HCT116 (cell line): Measurements from ENCODE around the gene MTA1. TPM values are rescaled to one million over a fixed set of nuclear protein-coding genes. Genes with fewer than 3 reads are reported as not detected.

ENCODE experiments used
- ATAC-seq: fragments of 200-7000 bp; cut with Tn5 transposase; 2 replicates; pipeline ENCODE4 v1.9.1; 2020; ENCODE audit warnings: mild to moderate bottlenecking, moderate library complexity
- BruUV-seq: library from RNA; stranded (reverse); fragments of 400-500 nt; replicated peaks from 2 replicates; lab custom pipeline; 2021; lab: Mats Ljungman, UMichigan
- CTCF ChIA-PET: fragments of 300-600 bp; sonication (Branson Sonifier 250); formaldehyde crosslinking; loops from one replicate; lab custom pipeline; 2021; ENCODE audit warnings: antibody characterized with exemption; lab: Charles Lee
- POLR2A ChIA-PET: fragments of 300-600, 350-600 bp; sonication (Branson Sonifier 250); formaldehyde crosslinking; loops from one replicate; lab custom pipeline; 2021; ENCODE audit warnings: antibody characterized with exemption; lab: Charles Lee
- RAD21 ChIA-PET, 2 experiments: fragments of 300-600 bp; sonication (Branson Sonifier 250); formaldehyde crosslinking; loops; one replicate each; lab custom pipeline; 2023; ENCODE audit warnings: low total read pairs in 2 of 2; ENCODE audit not compliant: uncharacterized antibody in 2 of 2, unreplicated experiment in 2 of 2, low non-redundant PET in 1 of 2; lab: Charles Lee
- DNase-seq: peaks from one replicate; pipeline ENCODE4 v3.0.0-alpha.2; 2010; ENCODE audit warnings: low read depth, low spot score
- H2AFZ ChIP-seq: fragments of 200-600 bp; shearing (Covaris generic), sonication (generic); 2 replicates; pipeline ENCODE4 v1.6.1; 2017; ENCODE audit warnings: low read depth, mixed run types, mixed read lengths, antibody characterized with exemption, low read length; ENCODE audit not compliant: poor library complexity, severe bottlenecking
- H3K27ac ChIP-seq: 2 replicates; pipeline ENCODE4 v1.5.1; 2012; ENCODE audit warnings: low read depth, low read length
- H3K27me3 ChIP-seq: fragments of 200-600 bp; sonication (generic); 2 replicates; pipeline ENCODE4 v1.6.1; 2016; ENCODE audit warnings: mixed run types, low read length, mixed read lengths; ENCODE audit not compliant: insufficient read depth
- H3K36me3 ChIP-seq, 2 experiments: fragments of 200-500 bp in 1 of 2; fragments of 200-600 bp in 1 of 2; sonication (Bioruptor generic) in 1 of 2; sonication (generic) in 1 of 2; 2 replicates each; pipeline versions ENCODE4 v1.5.1 to v1.6.1; 2014 to 2016; ENCODE audit warnings: low read length in 2 of 2, inconsistent platforms in 1 of 2, mixed read lengths in 1 of 2, mixed run types in 1 of 2; ENCODE audit not compliant: insufficient read depth in 2 of 2, control insufficient read depth in 1 of 2
- H3K4me1 ChIP-seq, 2 experiments: fragments of 200-600 bp in 1 of 2; sonication (generic) in 1 of 2; 2 replicates each; pipeline versions ENCODE4 v1.5.1 to v1.6.1; 2012 to 2017; ENCODE audit warnings: low read length in 2 of 2, inconsistent platforms in 1 of 2, mild to moderate bottlenecking in 1 of 2, mixed read lengths in 1 of 2, mixed run types in 1 of 2, moderate library complexity in 1 of 2; ENCODE audit not compliant: insufficient read depth in 2 of 2, control insufficient read depth in 1 of 2
- H3K4me2 ChIP-seq: fragments of 200-600 bp; sonication (generic); 2 replicates; pipeline ENCODE4 v1.6.1; 2017; ENCODE audit warnings: mixed run types, low read length, mixed read lengths
- H3K4me3 ChIP-seq, 2 experiments: fragments of 200-600 bp in 1 of 2; sonication (generic) in 1 of 2; replicated peaks in 1 of 2; 2 replicates each; pipeline ENCODE4 v1.5.1; 2011 to 2016; ENCODE audit warnings: low read length in 2 of 2, control low read depth in 1 of 2, low read depth in 1 of 2, mild to moderate bottlenecking in 1 of 2, mixed read lengths in 1 of 2, mixed run types in 1 of 2
- H3K79me2 ChIP-seq: fragments of 200-600 bp; sonication (generic); 2 replicates; pipeline ENCODE4 v1.6.1; 2017; ENCODE audit warnings: mild to moderate bottlenecking, mixed run types, low read length, moderate library complexity, mixed read lengths; ENCODE audit not compliant: insufficient read depth
- H3K9ac ChIP-seq: fragments of 200-600 bp; sonication (generic); 2 replicates; pipeline ENCODE4 v1.6.1; 2016; ENCODE audit warnings: low read length, mixed read lengths
- H3K9me2 ChIP-seq: fragments of 200-600 bp; sonication (generic), shearing (Covaris generic); 2 replicates; pipeline ENCODE4 v1.6.1; 2017; ENCODE audit warnings: mixed run types, mild to moderate bottlenecking, moderate library complexity; ENCODE audit not compliant: insufficient read depth
- H3K9me3 ChIP-seq, 2 experiments: fragments of 200-500 bp in 1 of 2; fragments of 200-600 bp in 1 of 2; sonication (Bioruptor generic) in 1 of 2; sonication (generic) in 1 of 2; 2 replicates each; pipeline ENCODE4 v1.6.1; 2014 to 2017; ENCODE audit warnings: low read length in 2 of 2, mixed read lengths in 2 of 2, inconsistent platforms in 1 of 2, low read depth in 1 of 2, mild to moderate bottlenecking in 1 of 2, mixed run types in 1 of 2, moderate library complexity in 1 of 2; ENCODE audit not compliant: control insufficient read depth in 1 of 2, insufficient read depth in 1 of 2
- H4K20me1 ChIP-seq: fragments of 200-600 bp; sonication (generic), shearing (Covaris generic); 2 replicates; pipeline ENCODE4 v1.6.1; 2017; ENCODE audit warnings: mixed run types, mild to moderate bottlenecking, moderate library complexity; ENCODE audit not compliant: insufficient read depth
- CEBPB ChIP-seq: IDR thresholded peaks from 2 replicates; pipeline ENCODE4 v1.6.1; 2012; ENCODE audit warnings: low read depth
- EGR1 ChIP-seq: IDR thresholded peaks from 2 replicates; pipeline ENCODE4 v1.6.1; 2012; ENCODE audit warnings: low read depth
- ELF1 ChIP-seq: IDR thresholded peaks from 2 replicates; pipeline ENCODE4 v1.6.1; 2012; ENCODE audit warnings: low read depth, borderline replicate concordance
- EZH2 ChIP-seq: fragments of 200-600 bp; sonication (generic); IDR thresholded peaks from 2 replicates; pipeline ENCODE4 v1.6.1; 2017; ENCODE audit warnings: antibody characterized with exemption, mixed run types
- EZH2phosphoT487 ChIP-seq: fragments of 200-600 bp; IDR thresholded peaks from 2 replicates; pipeline ENCODE4 v1.6.1; 2018; ENCODE audit warnings: antibody characterized with exemption, borderline replicate concordance
- JUND ChIP-seq: IDR thresholded peaks from 2 replicates; pipeline ENCODE4 v1.6.1; 2012
- SP1 ChIP-seq: IDR thresholded peaks from 2 replicates; pipeline ENCODE4 v1.6.1; 2012; ENCODE audit warnings: low read depth
- ZNF274 ChIP-seq: fragments of 200-500 bp; sonication (Bioruptor generic); IDR thresholded peaks from 2 replicates; pipeline ENCODE4 v1.6.1; 2014; ENCODE audit warnings: mild to moderate bottlenecking, low read depth, low read length, inconsistent platforms
- intact Hi-C: fragments of 100-400 bp; cut with micrococcal nuclease; formaldehyde crosslinking; loops from 2 replicates; pipeline ENCODE4 v1.10.0; 2022
- total RNA-seq: library from RNA; stranded (reverse); gene quantifications from one replicate; pipeline ENCODE4 v1.2.1, GENCODE V29; 2021; ENCODE audit not compliant: unreplicated experiment
- TF ChIP-seq, protein P1 (sequence below): IDR thresholded peaks from 2 replicates; pipeline ENCODE4 v1.6.1; 2011; ENCODE audit warnings: mild to moderate bottlenecking, low read length, moderate library complexity; ENCODE audit not compliant: insufficient replicate concordance; ENCODE audit errors: extremely low read depth
- TF ChIP-seq, protein P2 (sequence below), 3 experiments: fragments of 200-600 bp in 1 of 3; sonication (generic) in 1 of 3; IDR thresholded peaks in 2 of 3; conservative IDR thresholded peaks in 1 of 3; 2 replicates each; pipeline ENCODE4 v1.5.1; 2012 to 2017; ENCODE audit warnings: low read depth in 2 of 3, low read length in 2 of 3, antibody characterized with exemption in 1 of 3, borderline replicate concordance in 1 of 3, control low read depth in 1 of 3, mild to moderate bottlenecking in 1 of 3, mixed read lengths in 1 of 3, mixed run types in 1 of 3, moderate library complexity in 1 of 3; ENCODE audit not compliant: insufficient read depth in 1 of 3
- TF ChIP-seq, protein P3 (sequence below): IDR thresholded peaks from 2 replicates; pipeline ENCODE4 v1.6.1; 2012

MTA1 gene
- total RNA-seq, 1 experiment from 2014 or later, result 229 TPM

DNA sequence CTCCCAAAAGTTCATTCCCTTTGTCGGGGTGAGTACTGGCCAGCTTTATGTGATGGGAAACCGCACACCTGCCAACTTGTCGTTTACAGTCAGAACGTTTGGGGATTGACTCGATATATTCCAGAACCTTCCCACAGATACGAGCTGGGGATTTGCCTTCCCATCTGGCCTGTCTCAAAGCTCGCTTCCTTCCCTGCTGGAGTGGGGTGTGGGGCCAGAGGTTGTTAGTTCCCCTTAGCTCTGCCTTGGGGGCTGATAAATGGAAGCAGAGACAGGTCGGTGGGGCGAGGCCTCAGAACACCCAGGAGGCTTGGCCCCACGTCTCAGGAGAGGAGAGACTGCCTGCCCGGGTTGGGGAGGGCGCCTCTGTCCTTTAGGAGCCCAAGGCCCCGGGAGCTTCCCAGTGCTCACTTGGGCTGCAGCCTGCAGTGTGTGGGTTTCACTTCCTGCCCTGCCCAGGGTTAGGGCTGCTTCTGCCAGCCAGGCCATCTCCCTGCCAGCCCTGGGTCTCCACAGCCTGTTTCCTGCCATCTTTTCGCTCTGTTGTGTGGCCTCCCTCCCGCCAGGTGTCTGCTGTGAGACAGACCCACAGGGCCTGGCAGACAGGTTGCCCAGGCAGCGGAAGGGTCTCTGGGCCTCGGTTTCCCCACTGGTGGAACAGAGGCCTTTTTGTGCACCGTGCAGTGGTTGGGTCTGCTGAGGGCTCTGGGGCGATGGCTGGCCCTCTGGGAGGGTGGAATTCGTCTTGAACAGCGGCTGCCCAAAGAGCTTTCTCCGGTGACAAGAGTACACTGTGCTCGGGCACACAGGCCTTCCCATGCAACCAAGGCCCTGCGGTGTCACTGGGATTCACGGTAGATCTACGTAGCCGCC, 29.4 kb upstream of the MTA1 start:
- POLR2A ChIA-PET, result no interaction called here
- Histone ChIP-seq H3K4me1 (no peaks in the 10 kb centered on the region), H3K36me3 (no peaks in the 10 kb centered on the region), H4K20me1 (no peaks in the 10 kb centered on the region), H3K4me2 (no peak overlapping the region), H3K9me3 (no peaks in the 10 kb centered on the region), H3K27me3 (no peaks in the 10 kb centered on the region), H3K9me2 (no peaks in the 10 kb centered on the region), H2AFZ (no peak overlapping the region), H3K4me3 (no peak overlapping the region)
- RAD21 ChIA-PET, result no interaction called here
- ATAC-seq, result no peak
- CTCF ChIA-PET, result interaction anchor here (1.1 kb wide), 1 partner anchor 90 kb away, joined by 3 read pairs; no protein-coding TSS in a partner anchor
- intact Hi-C loops, result no loop called here
- DNase-seq, result no peak
- TF ChIP-seq EGR1 (no peak), EZH2 (no peak), CEBPB (no peak), EZH2phosphoT487 (no peak), ELF1 (no peak), ZNF274 (no peak), JUND (no peak), SP1 (no peak)
- TF ChIP-seq, protein P1, sequence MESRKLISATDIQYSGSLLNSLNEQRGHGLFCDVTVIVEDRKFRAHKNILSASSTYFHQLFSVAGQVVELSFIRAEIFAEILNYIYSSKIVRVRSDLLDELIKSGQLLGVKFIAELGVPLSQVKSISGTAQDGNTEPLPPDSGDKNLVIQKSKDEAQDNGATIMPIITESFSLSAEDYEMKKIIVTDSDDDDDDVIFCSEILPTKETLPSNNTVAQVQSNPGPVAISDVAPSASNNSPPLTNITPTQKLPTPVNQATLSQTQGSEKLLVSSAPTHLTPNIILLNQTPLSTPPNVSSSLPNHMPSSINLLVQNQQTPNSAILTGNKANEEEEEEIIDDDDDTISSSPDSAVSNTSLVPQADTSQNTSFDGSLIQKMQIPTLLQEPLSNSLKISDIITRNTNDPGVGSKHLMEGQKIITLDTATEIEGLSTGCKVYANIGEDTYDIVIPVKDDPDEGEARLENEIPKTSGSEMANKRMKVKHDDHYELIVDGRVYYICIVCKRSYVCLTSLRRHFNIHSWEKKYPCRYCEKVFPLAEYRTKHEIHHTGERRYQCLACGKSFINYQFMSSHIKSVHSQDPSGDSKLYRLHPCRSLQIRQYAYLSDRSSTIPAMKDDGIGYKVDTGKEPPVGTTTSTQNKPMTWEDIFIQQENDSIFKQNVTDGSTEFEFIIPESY, result no peak
- TF ChIP-seq, protein P2, sequence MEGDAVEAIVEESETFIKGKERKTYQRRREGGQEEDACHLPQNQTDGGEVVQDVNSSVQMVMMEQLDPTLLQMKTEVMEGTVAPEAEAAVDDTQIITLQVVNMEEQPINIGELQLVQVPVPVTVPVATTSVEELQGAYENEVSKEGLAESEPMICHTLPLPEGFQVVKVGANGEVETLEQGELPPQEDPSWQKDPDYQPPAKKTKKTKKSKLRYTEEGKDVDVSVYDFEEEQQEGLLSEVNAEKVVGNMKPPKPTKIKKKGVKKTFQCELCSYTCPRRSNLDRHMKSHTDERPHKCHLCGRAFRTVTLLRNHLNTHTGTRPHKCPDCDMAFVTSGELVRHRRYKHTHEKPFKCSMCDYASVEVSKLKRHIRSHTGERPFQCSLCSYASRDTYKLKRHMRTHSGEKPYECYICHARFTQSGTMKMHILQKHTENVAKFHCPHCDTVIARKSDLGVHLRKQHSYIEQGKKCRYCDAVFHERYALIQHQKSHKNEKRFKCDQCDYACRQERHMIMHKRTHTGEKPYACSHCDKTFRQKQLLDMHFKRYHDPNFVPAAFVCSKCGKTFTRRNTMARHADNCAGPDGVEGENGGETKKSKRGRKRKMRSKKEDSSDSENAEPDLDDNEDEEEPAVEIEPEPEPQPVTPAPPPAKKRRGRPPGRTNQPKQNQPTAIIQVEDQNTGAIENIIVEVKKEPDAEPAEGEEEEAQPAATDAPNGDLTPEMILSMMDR (IDR thresholded peaks at IDR 0.05 in 2 of 3, conservative IDR thresholded peaks at IDR 0.05 in 1 of 3; ENCODE audit: borderline replicate concordance in 1 of 3, insufficient read depth in 1 of 3, low read depth in 2 of 3, low read length in 2 of 3), result no peak
- TF ChIP-seq, protein P3, sequence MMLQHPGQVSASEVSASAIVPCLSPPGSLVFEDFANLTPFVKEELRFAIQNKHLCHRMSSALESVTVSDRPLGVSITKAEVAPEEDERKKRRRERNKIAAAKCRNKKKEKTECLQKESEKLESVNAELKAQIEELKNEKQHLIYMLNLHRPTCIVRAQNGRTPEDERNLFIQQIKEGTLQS, result no peak
- TF ChIP-seq, all 23 proteins: peak for 0
- no peaks in the 10 kb centered on the region for H3K79me2 ChIP-seq
- H3K27ac ChIP-seq, result no peak overlapping the region
- no TSS peak for BruUV-seq
- no peak overlapping the region for H3K9ac ChIP-seq
